SK-N-SH treated with all-trans-retinoic acid at 6 μM for 48 hours (cell line): ENCODE data around the gene DCAF8L2.

Source experiments
- ATAC-seq: fragments of 200-7000 bp; cut with Tn5 transposase; 3 replicates; pipeline ENCODE4 v1.9.1; 2020; ENCODE audit warnings: mild to moderate bottlenecking, moderate library complexity
- ARNTL ChIP-seq: fragments of 450-650 bp; formaldehyde crosslinking; IDR thresholded peaks from 2 replicates; pipeline ENCODE4 v1.5.0; 2020; ENCODE audit warnings: low read depth, mild to moderate bottlenecking, moderate library complexity, borderline replicate concordance
- BACH2 ChIP-seq: fragments of 250-450 bp; sonication (Bioruptor Pico); IDR thresholded peaks from 2 replicates; pipeline ENCODE4 v1.9.0; 2021; ENCODE audit warnings: mild to moderate bottlenecking, borderline replicate concordance
- CSDC2 ChIP-seq: fragments of 250-450 bp; sonication (Bioruptor Pico); IDR thresholded peaks from 2 replicates; pipeline ENCODE4 v1.5.0; 2020; ENCODE audit warnings: mild to moderate bottlenecking, moderate library complexity
- ESRRG ChIP-seq: fragments of 250-450 bp; sonication (Bioruptor Pico); IDR thresholded peaks from 2 replicates; pipeline ENCODE4 v1.6.1; 2021; ENCODE audit warnings: mild to moderate bottlenecking
- GLIS3 ChIP-seq: fragments of 250-450 bp; sonication (Bioruptor Pico); IDR thresholded peaks from 2 replicates; pipeline ENCODE4 v1.5.0; 2020; ENCODE audit warnings: mild to moderate bottlenecking, moderate library complexity
- ISL1 ChIP-seq: fragments of 250-450 bp; sonication (Bioruptor Pico); IDR thresholded peaks from 2 replicates; pipeline ENCODE4 v2.1.2; 2022; ENCODE audit warnings: mild to moderate bottlenecking, moderate library complexity
- OSR1 ChIP-seq: fragments of 250-450 bp; sonication (Bioruptor Pico); IDR thresholded peaks from 2 replicates; pipeline ENCODE4 v1.8.0; 2022; ENCODE audit warnings: moderate library complexity, mild to moderate bottlenecking, inconsistent platforms
- RARB ChIP-seq: fragments of 250-450 bp; sonication (Bioruptor Pico); IDR thresholded peaks from 2 replicates; pipeline ENCODE4 v1.8.0; 2021; ENCODE audit warnings: mild to moderate bottlenecking, moderate library complexity
- SNAI2 ChIP-seq: fragments of 250-450 bp; sonication (Bioruptor Pico); IDR thresholded peaks from 2 replicates; pipeline ENCODE4 v1.5.0; 2020; ENCODE audit warnings: mild to moderate bottlenecking, moderate library complexity
- TCF4 ChIP-seq: fragments of 250-450 bp; sonication (Bioruptor Pico); IDR thresholded peaks from 2 replicates; pipeline ENCODE4 v1.8.0; 2021; ENCODE audit warnings: mild to moderate bottlenecking, moderate library complexity, borderline replicate concordance
- TOX ChIP-seq: fragments of 250-450 bp; sonication (Bioruptor Pico); IDR thresholded peaks from 2 replicates; pipeline ENCODE4 v1.8.0; 2021; ENCODE audit warnings: mild to moderate bottlenecking, moderate library complexity, borderline replicate concordance
- ZC3H10 ChIP-seq: fragments of 250-450 bp; sonication (Bioruptor Pico); IDR thresholded peaks from 2 replicates; pipeline ENCODE4 v1.5.1; 2021; ENCODE audit warnings: mild to moderate bottlenecking, moderate library complexity
- ZFP3 ChIP-seq: fragments of 250-450 bp; sonication (Bioruptor Pico); IDR thresholded peaks from 2 replicates; pipeline ENCODE4 v1.5.0; 2020; ENCODE audit warnings: mild to moderate bottlenecking, moderate library complexity
- ZFP30 ChIP-seq: fragments of 450-650 bp; formaldehyde crosslinking; IDR thresholded peaks from 2 replicates; pipeline ENCODE4 v1.5.0; 2022; ENCODE audit warnings: mild to moderate bottlenecking, moderate library complexity
- ZNF70 ChIP-seq: fragments of 450-650 bp; formaldehyde crosslinking; IDR thresholded peaks from 2 replicates; pipeline ENCODE4 v1.5.0; 2020; ENCODE audit warnings: mild to moderate bottlenecking, moderate library complexity
- ZNF8 ChIP-seq: fragments of 450-650 bp; formaldehyde crosslinking; IDR thresholded peaks from 2 replicates; pipeline ENCODE4 v1.5.0; 2020; ENCODE audit warnings: mild to moderate bottlenecking, moderate library complexity
- TF ChIP-seq, protein P1 (sequence below): fragments of 250-450 bp; sonication (Bioruptor Pico); IDR thresholded peaks from 2 replicates; pipeline ENCODE4 v1.5.1; 2021; ENCODE audit warnings: mild to moderate bottlenecking, moderate library complexity
- TF ChIP-seq, protein P2 (sequence below): fragments of 250-450 bp; sonication (Bioruptor Pico); IDR thresholded peaks from 2 replicates; pipeline ENCODE4 v1.5.1; 2020; ENCODE audit warnings: low read depth, mild to moderate bottlenecking, moderate library complexity
- TF ChIP-seq, protein P3 (sequence below): fragments of 250-450 bp; sonication (Bioruptor Pico); IDR thresholded peaks from 2 replicates; pipeline ENCODE4 v1.8.0; 2021; ENCODE audit warnings: low read depth, mild to moderate bottlenecking, moderate library complexity, borderline replicate concordance
- TF ChIP-seq, protein P4 (sequence below): fragments of 250-450 bp; sonication (Bioruptor Pico); IDR thresholded peaks from 2 replicates; pipeline ENCODE4 v1.8.0; 2020; ENCODE audit warnings: mild to moderate bottlenecking, moderate library complexity, borderline replicate concordance
- TF ChIP-seq, protein P5 (sequence below): fragments of 250-450 bp; sonication (Bioruptor Pico); IDR thresholded peaks from 2 replicates; pipeline ENCODE4 v1.5.0; 2020; ENCODE audit warnings: mild to moderate bottlenecking, moderate library complexity

The DCAF8L2 gene

DNA sequence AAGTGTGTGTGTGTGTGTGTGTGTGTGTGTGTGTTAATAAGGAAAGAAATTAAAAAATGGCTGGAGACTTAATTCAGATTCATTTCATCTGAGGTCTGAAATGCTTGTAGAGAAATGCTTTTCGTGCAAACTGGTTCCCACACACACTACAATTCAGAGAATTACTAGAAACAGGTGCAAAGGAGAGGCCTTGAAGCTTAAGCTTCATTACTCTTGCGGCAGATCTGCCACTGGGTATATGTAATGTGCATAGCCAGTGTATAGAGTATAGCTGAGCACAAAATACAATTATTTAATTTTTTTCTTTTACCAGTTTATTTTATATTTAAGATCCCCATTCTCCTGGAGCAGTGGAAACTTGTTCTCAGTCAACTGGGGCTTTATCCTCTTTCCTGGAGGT is 185.8 kb downstream of the DCAF8L2 start:
- ATAC-seq = no peak

DNA sequence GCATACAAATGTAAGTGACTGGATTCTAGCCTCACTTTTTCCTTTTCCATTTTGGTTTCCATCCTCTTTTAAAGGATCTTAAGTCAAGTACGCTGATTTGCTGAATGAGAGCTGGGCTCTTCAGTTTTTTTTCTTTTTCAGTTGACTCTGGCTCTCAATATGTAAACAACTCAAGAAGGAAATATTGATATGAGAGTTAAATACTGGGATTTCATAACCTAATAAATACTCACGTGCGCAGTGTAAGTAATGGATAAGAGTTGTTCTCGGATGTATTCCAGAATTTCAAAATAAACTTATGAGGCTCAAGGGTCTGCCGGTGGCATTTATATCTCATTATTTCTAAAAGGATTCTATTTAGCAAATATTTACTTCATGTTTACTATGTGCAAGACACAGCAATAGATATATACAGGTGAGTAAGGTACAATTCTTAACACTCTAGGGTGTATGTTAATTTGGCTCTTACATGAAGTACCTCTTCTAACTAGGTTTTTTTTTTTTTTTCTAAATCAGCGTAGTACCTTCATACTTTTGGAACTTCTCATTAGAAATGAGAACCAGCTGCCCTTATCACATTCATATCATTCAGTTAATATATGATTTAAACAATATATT is 206.6 kb downstream of the DCAF8L2 start:
- TF ChIP-seq TOX (CRISPR knock-in tag) (no peak), OSR1 (CRISPR knock-in tag) (no peak), ISL1 (no peak), ZC3H10 (CRISPR knock-in tag) (no peak), ZFP3 (CRISPR knock-in tag) (no peak), SNAI2 (no peak), TCF4 (no peak), CSDC2 (CRISPR knock-in tag) (no peak), BACH2 (CRISPR knock-in tag) (no peak), ZNF8 (CRISPR knock-in tag) (no peak), ZFP30 (no peak), RARB (CRISPR knock-in tag) (no peak), GLIS3 (CRISPR knock-in tag) (no peak)
- TF ChIP-seq, protein P1, sequence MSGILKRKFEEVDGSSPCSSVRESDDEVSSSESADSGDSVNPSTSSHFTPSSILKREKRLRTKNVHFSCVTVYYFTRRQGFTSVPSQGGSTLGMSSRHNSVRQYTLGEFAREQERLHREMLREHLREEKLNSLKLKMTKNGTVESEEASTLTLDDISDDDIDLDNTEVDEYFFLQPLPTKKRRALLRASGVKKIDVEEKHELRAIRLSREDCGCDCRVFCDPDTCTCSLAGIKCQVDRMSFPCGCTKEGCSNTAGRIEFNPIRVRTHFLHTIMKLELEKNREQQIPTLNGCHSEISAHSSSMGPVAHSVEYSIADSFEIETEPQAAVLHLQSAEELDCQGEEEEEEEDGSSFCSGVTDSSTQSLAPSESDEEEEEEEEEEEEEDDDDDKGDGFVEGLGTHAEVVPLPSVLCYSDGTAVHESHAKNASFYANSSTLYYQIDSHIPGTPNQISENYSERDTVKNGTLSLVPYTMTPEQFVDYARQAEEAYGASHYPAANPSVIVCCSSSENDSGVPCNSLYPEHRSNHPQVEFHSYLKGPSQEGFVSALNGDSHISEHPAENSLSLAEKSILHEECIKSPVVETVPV (CRISPR knock-in tag) = no peak
- TF ChIP-seq, protein P2, sequence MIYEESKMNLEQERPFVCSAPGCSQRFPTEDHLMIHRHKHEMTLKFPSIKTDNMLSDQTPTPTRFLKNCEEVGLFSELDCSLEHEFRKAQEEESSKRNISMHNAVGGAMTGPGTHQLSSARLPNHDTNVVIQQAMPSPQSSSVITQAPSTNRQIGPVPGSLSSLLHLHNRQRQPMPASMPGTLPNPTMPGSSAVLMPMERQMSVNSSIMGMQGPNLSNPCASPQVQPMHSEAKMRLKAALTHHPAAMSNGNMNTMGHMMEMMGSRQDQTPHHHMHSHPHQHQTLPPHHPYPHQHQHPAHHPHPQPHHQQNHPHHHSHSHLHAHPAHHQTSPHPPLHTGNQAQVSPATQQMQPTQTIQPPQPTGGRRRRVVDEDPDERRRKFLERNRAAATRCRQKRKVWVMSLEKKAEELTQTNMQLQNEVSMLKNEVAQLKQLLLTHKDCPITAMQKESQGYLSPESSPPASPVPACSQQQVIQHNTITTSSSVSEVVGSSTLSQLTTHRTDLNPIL (CRISPR knock-in tag) = no peak
- TF ChIP-seq, protein P3, sequence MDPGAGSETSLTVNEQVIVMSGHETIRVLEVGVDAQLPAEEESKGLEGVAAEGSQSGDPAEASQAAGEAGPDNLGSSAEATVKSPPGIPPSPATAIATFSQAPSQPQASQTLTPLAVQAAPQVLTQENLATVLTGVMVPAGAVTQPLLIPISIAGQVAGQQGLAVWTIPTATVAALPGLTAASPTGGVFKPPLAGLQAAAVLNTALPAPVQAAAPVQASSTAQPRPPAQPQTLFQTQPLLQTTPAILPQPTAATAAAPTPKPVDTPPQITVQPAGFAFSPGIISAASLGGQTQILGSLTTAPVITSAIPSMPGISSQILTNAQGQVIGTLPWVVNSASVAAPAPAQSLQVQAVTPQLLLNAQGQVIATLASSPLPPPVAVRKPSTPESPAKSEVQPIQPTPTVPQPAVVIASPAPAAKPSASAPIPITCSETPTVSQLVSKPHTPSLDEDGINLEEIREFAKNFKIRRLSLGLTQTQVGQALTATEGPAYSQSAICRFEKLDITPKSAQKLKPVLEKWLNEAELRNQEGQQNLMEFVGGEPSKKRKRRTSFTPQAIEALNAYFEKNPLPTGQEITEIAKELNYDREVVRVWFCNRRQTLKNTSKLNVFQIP (CRISPR knock-in tag) = no peak
- TF ChIP-seq, protein P4, sequence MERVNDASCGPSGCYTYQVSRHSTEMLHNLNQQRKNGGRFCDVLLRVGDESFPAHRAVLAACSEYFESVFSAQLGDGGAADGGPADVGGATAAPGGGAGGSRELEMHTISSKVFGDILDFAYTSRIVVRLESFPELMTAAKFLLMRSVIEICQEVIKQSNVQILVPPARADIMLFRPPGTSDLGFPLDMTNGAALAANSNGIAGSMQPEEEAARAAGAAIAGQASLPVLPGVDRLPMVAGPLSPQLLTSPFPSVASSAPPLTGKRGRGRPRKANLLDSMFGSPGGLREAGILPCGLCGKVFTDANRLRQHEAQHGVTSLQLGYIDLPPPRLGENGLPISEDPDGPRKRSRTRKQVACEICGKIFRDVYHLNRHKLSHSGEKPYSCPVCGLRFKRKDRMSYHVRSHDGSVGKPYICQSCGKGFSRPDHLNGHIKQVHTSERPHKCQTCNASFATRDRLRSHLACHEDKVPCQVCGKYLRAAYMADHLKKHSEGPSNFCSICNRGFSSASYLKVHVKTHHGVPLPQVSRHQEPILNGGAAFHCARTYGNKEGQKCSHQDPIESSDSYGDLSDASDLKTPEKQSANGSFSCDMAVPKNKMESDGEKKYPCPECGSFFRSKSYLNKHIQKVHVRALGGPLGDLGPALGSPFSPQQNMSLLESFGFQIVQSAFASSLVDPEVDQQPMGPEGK (CRISPR knock-in tag) = no peak
- no peak for ATAC-seq

More for the DNA sequence above, 185.8 kb downstream of the DCAF8L2 start:
- TF ChIP-seq, protein P5, sequence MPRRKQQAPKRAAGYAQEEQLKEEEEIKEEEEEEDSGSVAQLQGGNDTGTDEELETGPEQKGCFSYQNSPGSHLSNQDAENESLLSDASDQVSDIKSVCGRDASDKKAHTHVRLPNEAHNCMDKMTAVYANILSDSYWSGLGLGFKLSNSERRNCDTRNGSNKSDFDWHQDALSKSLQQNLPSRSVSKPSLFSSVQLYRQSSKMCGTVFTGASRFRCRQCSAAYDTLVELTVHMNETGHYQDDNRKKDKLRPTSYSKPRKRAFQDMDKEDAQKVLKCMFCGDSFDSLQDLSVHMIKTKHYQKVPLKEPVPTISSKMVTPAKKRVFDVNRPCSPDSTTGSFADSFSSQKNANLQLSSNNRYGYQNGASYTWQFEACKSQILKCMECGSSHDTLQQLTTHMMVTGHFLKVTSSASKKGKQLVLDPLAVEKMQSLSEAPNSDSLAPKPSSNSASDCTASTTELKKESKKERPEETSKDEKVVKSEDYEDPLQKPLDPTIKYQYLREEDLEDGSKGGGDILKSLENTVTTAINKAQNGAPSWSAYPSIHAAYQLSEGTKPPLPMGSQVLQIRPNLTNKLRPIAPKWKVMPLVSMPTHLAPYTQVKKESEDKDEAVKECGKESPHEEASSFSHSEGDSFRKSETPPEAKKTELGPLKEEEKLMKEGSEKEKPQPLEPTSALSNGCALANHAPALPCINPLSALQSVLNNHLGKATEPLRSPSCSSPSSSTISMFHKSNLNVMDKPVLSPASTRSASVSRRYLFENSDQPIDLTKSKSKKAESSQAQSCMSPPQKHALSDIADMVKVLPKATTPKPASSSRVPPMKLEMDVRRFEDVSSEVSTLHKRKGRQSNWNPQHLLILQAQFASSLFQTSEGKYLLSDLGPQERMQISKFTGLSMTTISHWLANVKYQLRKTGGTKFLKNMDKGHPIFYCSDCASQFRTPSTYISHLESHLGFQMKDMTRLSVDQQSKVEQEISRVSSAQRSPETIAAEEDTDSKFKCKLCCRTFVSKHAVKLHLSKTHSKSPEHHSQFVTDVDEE (CRISPR knock-in tag) = no peak
- TF ChIP-seq, protein P1 (CRISPR knock-in tag) = no peak
- TF ChIP-seq TCF4 (no peak), RARB (CRISPR knock-in tag) (no peak), ZNF70 (CRISPR knock-in tag) (no peak), ZFP3 (CRISPR knock-in tag) (no peak), ZC3H10 (CRISPR knock-in tag) (no peak), CSDC2 (CRISPR knock-in tag) (no peak), BACH2 (CRISPR knock-in tag) (no peak), ESRRG (no peak), ZNF8 (CRISPR knock-in tag) (no peak), ARNTL (CRISPR knock-in tag) (no peak)
- TF ChIP-seq, protein P2 (CRISPR knock-in tag) = no peak
- TF ChIP-seq, protein P3 (CRISPR knock-in tag) = no peak
